HG03354 (cell line): ENCODE data around the gene TMEM181.
"Not testable (repeated sequence)": the region's sequence is repeated elsewhere in the genome, so short reads cannot be mapped to it uniquely, and the experiment has no call there.

Source experiments
- ATAC-seq: cut with Tn5 transposase; IDR thresholded peaks from one replicate; pipeline ENCODE4 v1.9.1; 2021; ENCODE audit warnings: mild to moderate bottlenecking; ENCODE audit not compliant: unreplicated experiment, poor library complexity, severe bottlenecking

TMEM181 gene

DNA sequence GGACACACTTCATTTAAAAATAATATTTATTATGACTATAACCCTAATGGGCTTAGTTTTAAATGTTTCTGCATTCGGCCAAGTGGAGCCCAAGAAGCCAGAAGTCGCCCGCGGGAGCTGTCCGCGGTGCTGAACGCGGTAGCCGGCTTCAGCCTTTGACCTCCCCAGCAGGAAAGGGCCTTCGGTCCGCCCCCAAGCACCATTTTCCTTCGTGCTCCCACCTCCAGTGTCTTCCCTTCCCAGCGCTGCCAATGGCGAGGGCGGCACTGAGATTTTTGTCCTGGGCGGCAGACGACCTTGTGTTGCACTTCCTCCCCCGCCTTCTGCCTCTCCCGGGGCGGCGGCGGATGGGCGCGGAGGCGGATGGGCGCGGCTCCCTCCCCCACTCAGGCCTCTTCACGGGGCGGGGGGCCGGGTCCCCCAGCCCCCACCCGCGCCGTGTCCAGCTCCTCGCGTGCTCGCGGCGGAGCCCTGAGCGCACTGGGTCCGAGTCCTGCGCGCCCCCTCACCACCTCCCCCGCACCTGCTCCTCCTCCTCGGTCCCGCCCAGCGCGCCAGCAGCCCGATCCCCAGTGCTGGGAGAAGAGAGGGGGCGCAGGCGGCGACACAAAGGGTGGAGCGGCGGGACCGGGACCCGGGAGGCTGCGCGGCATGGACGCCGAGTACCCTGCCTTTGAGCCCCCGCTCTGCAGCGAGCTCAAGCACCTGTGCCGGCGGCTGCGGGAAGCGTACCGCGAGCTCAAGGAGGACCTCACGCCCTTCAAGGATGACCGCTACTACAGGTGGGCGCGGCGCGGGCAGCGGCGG, 23.6 kb upstream of the TMEM181 start:
- peak; percentile 66 for ATAC-seq

DNA sequence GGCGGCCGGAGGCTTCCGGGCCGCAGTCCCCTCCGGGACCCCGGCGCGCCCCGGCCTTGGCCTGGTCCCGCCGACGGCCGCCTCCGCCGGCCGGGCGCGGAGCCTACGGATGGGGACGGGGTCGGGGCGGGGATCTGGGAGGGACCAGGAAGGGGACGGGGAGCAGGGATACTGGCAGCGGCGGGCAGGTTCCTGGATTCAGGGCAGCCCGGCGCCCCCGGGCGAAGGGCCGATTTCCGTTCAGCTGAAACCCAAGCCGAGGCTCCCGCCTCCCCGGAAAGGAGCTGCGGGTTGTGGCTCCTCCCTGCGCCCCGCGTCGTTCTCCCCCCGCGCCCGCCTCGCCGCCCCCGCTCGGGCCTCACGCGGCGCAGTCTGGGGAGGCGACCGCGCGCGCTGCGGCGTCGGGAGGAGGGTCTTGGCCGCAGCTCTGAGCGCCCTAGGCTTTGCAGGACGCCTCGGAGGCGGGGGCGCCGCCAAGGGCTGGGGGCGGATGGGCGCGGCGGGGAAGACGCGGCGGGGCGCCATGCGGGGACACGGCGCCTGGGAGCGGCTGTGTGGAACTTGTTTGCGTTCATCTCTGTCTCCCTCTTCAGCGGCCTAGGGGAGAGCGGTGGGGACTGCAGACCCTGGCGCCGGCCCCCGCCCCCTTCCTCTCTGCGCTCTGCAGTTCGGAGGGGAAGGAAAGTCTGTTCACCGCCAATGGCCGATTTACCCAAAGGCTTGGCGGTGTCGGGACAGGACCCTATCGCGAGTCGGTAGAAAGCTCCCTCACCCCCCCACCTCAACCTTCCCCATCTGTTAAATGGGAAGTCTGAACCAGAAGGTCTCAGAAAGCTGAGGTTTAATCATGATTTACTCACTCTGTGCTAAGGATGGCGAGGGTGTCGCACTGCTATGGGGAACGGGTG, 22.7 kb upstream of the TMEM181 start:
- no peak for ATAC-seq

DNA sequence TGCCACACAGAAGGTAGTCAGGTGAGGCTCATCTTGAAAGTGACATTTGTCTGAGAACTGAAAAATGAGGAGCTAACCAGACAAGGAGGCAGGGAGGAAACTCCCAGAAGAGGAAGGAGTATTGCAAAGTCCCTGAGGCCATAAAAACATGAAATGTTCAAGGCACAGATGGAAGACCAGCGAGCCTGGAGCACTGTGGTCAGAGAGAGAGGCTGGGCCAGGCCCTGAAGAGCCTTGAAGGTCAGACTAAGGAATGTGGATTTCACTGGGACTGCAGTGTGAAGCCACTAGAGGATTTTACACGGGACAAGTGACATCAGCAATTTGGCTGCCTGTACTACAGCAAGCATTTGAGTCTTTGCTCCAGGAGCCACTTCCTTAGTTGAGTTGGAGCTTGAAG, 21.1 kb upstream of the TMEM181 start:
- no peak for ATAC-seq

DNA sequence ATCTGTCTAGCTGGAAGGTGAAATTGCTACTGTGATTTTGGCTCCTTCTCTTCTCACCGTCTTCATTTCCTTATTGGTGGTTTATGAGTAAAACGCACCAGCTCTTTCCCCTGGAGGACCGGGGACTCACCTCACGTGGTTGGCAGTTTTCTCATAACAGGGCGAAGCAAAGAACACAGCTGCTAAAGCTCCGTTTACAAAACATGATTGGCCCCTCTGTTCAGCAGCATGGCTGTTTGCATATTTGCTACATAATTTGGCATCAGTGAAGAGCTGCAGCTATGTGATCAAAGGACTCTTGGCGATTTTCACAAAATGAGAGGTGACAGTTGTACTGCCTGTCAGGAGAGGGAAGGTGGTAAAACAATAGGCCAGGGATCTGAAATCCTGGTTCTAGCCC, 20.5 kb upstream of the TMEM181 start:
- no peak for ATAC-seq

DNA sequence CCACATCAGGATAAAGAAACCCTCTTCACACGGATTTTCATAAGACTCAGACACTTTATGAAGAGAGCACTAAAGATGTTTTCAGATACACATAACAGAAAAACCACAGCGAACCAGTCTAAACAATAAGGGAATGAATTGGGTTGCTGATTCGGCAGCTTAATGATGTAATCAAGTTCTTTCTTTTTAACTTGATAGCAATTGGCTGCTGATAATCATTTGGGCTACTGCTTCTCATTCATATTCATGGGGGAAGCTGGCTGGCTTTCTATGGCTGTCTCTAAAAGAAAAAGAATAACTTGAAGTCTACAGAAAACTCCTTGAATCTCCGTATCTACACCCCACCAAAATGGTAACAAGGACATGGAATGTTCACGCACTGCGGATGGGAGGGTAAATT, 20.0 kb upstream of the TMEM181 start:
- ATAC-seq = no peak

DNA sequence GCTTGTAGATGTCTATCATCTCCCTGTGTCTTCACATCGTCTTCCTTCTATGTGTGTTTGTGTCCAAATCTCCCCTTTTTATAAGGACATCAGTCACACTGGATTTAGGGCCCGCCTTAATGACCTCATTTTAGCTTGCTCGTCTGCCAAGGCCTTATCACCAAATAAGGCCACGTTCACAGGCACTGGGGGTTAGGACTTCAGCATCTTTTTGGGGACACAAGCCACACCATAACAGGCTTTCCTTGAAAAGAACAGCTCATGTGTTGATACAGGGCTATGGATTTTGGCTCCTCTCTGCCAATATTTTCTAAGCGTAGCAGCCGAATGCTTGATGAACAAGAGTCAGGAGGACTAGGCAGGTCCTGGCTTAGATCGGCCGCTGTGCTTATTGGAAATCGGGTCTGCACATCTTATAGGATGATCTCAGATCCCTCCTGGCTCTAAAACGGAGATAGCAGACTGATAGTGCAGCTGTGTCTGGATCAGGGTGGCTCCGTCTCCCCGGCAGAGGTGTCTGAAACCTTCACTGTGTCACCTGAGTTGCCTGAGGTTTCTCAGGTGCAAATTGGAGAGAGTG, 16.2 kb upstream of the TMEM181 start:
- no peak for ATAC-seq

DNA sequence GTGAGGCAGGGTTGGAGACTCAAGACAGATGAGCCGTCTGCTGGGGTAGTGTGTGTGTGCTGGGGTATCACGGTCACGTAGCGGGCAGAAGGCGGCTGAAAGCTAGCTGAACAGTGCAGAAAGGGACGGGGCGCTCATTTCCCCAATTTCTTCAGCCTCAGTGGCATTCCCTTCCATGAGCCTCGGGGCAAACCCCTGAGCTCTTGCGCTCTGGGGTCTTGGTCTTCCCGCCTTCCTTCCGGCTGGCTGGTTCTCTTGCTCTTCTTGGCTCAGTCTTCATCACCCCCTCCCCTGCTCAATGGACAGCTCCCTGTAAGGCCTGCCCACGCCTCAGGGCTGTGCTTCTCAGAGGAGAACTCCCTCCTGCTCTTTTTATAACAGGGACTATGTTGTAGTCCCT, 15.5 kb upstream of the TMEM181 start:
- no peak for ATAC-seq

DNA sequence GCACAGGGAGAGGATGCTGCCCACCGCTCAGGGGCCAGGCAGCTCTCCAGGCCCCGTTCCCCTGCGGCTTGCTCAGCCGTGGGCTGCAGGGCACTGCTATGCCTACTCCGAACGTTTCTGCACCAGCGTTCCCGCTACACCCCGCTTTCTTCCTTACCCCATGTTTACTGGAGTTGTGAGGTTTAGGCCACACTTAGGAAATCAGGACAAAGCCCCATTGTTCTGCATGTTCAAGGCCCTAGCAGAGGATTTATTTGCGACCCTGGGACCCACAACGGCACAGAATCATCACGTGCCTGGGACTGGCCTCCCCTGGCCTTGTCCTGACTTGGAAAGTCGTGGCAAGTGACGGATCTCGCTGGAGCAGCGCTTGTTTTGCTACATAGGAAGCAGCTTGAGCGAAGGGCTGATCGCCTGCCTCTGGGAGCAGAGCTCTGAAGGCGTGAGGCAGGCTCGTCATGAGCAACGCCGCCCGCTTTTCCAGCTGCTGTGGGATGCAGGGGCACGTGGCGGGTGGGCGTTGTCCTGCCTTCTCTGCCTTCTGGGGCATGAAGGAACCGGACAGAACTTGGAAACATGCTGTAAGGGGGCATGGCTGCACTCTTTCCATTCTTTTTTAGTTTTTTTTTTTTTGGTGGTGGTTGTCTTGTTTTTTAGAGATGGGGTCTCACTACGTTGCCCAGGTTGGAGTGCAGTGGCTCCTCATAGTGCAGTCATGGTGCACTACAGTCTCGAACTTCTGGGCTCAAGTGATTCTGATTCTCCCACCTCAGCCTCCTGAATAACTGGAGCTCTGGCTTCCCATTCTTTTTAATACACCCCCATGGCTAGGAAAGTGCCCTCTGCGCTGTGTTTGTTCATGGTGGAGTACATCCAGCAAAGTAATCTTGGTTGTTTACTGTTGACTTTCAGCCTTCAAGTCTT, 14.6 kb upstream of the TMEM181 start:
- no peak for ATAC-seq

DNA sequence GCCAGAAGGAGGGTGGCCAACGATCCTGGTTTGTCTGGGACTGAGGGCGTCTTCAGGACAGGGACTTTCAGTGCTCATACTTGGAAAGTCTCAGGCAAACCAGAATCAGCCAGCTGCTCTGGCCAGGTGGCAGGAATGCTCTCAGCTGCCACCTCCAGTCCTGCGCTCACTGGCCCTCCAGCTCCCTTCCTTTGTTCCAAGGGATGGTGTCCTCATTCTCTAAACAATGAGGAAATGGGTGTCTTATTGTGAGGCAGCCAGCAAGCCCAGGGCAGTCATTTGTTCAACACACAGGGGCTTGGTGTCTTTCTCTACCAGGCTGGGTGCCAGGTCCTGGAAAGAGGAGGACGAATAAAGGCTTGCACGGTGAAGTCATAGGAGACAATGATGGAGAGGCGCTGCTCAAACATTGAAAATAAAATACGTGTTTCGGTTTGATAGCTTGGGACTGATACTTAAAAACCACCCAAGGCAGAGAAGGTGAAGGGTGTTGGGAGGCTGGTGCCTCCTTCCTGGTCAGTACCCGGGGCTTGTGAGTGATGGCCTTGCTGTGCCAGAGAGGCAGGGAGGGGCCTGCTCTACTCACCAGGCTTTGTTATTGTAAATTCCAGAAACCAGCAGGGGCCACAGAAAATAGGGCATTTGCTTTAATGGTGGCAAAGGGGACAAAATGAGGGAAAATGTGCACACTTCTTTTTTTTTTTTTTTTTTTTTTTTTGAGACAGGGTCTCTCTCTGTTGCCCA, 11.3 kb upstream of the TMEM181 start:
- no peak for ATAC-seq

DNA sequence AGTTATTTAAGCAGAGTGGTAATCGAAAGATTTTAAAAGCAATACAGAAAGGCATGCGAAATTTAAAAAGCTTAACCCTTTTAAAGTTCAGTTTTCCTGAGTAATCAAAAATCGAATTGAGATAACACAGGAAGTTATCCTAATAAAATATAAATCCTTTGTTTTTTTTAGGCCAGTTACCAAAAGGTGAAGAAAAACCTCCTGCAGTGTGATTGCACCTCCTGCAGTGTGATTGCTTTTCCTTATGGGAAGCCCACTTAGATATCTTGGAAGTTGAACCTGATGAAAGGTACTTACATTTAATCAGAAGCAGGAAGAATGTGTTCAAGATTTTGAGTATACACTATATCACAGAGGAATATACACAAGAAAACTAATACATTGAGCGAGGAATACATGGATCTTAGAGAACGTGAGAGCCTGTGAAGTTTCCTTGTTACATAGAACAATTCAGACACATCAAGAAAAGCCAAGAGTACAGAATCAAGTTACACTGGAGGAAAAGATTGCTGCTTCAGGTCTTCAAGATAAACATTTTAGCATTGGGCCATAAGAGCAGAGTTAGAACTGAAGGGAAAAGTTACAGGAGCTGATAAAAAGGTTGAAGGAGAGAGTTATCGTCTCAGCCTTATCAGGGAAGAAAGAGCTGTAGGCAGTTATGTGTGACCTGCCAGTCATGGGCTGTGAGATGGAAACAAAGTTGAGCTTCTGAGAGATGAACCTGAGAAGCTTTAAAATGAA, 7.7 kb upstream of the TMEM181 start:
- ATAC-seq = no peak

DNA sequence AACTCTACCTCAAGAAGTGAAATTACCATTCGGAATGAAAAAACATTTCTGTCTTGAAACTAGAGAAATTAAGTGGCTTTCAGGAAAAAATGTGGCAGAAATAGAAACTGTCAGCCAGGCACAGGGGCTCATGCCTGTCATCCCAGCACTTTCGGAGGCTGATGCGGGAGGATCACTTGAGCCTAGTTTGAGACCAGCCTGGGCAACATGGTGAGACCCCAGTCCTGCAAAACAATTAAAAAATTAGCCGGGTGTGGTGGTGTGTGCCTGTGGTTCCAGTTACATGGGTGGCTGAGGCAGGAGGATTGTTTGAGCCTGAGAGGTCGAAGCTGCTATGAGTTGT, 7.1 kb upstream of the TMEM181 start:
- no peak for ATAC-seq

DNA sequence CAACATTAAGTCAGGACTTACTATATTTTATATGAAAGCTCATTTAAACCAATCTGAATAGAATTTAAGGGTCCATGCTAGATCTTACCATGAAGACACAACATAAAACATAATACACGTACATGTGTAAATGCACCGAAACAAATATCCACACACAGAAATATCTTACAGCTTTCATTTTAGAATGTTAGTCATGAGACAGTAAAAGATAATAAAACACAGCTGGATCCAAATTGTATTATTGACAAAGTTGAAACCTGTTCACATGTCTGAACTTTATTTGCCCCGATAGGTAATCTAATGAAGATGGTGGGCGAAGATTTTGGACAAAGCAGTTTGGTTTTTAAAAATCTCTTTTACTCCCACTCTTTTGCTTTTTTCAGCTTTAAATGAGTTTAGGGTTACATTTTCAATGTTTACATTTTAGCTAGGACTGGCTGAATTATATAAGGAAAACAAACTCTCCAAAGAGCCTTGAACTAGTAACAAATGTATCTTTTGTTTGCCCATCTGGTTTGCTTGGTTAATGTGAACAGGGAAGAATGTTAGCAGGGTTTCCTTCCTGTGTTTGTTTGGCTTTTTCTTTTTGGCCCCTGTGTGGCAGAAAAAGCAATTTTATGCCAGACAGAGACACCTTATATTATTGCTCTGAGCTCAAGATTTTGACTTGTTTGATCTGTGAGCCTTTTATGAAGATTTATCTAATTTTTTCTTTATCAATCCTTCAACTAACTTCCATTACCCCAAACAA, 5.1 kb upstream of the TMEM181 start:
- no peak for ATAC-seq

DNA sequence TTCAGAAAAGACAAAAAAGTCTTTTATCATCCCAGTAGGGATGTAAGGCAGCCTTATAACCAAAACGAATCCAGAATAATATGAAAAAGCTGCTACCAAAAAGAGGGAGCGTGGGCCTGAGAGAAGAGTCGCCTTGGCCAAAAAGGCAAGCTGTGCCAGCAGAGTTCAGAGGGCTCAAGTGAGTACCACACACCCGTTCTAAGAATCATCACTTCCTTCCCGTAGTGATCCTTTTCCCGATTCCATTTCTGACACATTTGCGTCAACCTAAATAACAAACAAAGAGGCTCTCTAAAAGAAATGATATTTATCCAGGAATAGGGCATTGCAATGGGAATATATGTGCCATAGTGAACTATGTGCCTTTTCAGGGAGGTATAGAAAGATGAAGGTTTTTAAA, 3.8 kb upstream of the TMEM181 start:
- no peak for ATAC-seq

DNA sequence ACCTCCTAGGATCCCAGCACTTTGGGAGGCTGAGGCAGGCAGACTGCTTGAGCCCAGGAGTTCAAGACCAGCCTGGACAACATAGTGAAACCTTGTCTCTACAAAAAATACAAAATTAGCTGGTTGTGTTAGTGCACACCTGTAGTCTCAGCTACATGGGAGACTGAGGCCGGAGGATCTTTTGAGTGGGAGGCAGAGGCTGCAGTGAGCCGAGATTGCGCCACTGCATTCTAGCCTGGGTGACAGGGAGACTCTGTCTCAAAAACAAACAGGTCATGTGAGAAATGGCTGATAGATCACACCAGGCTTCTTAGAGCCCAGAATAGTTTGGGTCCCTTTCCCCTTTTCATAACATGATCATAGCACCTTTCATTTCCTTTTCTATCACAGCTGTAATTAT, 2.8 kb upstream of the TMEM181 start:
- ATAC-seq = not testable (repeated sequence)

DNA sequence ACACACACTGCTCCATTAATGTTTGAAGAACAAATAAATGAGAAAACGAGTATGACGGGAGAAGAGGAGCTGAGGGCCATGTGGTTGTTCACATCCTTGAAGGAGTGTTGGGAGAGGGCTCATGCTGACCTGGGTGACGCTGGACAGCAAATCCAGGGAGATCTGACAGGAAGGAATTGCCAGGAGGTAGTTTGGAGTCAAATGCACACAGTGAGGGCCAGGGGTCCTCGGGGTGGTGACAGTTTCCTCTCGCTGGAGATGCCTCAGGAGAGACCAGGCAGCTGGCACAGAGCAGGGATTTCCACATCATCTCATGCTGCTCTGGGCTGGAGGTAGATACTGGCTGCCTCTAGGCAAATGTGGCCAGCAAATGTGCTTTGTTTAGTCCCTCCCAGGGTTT, 2.0 kb upstream of the TMEM181 start:
- no peak for ATAC-seq

DNA sequence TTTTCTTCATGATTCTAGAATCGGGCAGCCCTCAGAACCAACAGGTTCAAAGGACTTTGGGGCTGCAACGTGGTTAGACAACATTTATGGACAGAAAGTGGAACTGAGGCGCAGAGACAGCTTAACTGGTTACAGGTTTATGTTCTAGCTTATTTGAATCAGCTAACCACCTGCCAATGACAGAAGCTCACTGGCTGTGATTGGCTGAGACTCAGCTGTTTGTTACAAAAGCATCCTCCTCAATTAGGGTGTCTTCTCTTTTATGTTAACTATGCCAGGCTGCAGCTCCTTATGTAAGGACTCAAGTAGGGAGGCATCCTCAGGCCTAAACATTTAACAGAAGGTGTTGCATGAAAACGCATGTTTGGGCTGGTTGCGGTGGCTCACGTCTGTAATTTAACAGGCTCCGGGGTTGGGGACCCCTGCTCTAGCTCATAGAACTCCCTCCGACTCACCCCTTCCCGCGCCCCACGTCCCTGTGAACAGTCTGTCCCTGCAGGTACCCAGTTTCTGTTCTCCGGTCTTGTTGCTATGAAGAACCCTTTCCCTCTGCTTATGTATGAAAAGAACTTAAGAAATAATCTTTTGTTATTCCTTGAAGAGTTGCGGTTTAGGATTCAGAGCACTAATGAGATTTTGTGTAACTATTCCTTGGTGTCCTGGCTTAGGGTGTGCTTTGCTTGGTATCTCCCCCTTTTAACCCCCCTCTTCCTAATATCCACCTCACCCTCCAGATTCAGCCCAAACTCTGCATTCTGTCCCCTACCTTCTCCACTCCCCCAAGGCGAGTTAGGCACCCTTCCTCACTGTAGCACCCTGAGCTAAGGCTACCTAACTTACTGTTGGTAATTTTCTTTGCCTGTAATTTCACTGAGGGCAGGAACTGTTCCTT, 1.2 kb upstream of the TMEM181 start:
- no peak for ATAC-seq

DNA sequence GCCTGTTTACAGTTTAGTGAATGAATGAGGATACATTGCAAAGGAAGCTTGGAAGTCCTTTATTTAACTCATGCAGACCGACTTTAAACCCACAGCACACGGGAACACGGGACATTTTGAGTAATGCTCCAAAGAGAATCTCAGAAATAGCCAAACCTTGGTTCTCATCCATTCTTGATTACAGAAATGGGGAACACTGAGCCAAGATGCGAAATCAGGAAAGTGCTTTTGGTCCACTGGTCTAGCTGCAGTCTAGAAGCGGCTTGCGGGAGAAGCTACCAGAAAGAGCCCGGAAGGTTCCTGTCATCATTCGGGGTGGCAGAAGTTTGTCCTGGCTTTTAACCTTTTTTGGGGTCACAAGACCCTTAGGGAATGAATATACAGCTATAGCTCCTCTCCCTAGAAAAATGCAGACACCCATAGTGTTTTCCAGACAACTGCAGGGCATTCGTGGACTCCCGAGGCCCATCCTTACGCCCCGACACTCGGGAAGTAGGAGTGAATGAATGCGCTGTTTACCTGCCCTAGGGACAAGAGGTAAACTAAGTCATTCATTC, 475 bp upstream of the TMEM181 start:
- no peak for ATAC-seq
